GM23338 (cell line): ENCODE data around the gene IL18BP. TPM values are rescaled to one million over a fixed set of nuclear protein-coding genes. Genes with fewer than 3 reads are reported as not detected.

ENCODE experiments used
- ATAC-seq: fragments of 200-7000 bp; cut with Tn5 transposase; 3 replicates; pipeline ENCODE4 v1.9.1; 2020
- DNase-seq: peaks from one replicate; pipeline ENCODE4 v3.0.0-alpha.2; 2015; ENCODE audit warnings: low spot score
- H2AFZ ChIP-seq: fragments of 200-600 bp; sonication (generic); 2 replicates; pipeline ENCODE4 v1.8.0; 2016; ENCODE audit warnings: antibody characterized with exemption, mild to moderate bottlenecking, moderate library complexity
- H3F3A ChIP-seq: fragments of 200-600 bp; sonication (generic); replicated peaks from 2 replicates; pipeline ENCODE4 v1.8.0; 2017; ENCODE audit warnings: antibody characterized with exemption, mixed run types, low read depth
- H3K27ac ChIP-seq: fragments of 200-600 bp; sonication (generic); 2 replicates; pipeline ENCODE4 v1.6.1; 2016; ENCODE audit warnings: low read depth
- H3K27me3 ChIP-seq: fragments of 200-600 bp; sonication (generic); 2 replicates; pipeline ENCODE4 v1.8.0; 2016; ENCODE audit warnings: mild to moderate bottlenecking, mixed run types, moderate library complexity; ENCODE audit not compliant: insufficient read depth
- H3K36me3 ChIP-seq: fragments of 200-600 bp; sonication (generic); 2 replicates; pipeline ENCODE4 v1.8.0; 2016; ENCODE audit warnings: mild to moderate bottlenecking; ENCODE audit not compliant: insufficient read depth
- H3K4me1 ChIP-seq: fragments of 200-600 bp; sonication (generic); 2 replicates; pipeline ENCODE4 v1.8.0; 2016; ENCODE audit warnings: mild to moderate bottlenecking, moderate library complexity; ENCODE audit not compliant: insufficient read depth
- H3K4me2 ChIP-seq: fragments of 200-600 bp; sonication (generic); 2 replicates; pipeline ENCODE4 v1.7.1; 2017; ENCODE audit warnings: mixed run types
- H3K4me3 ChIP-seq: fragments of 200-600 bp; sonication (generic); 2 replicates; pipeline ENCODE4 v1.6.1; 2016; ENCODE audit warnings: mixed run types
- H3K79me2 ChIP-seq: fragments of 200-600 bp; sonication (generic); replicated peaks from 2 replicates; pipeline ENCODE4 v1.8.0; 2017; ENCODE audit warnings: mild to moderate bottlenecking; ENCODE audit not compliant: insufficient read depth
- H3K9me2 ChIP-seq: fragments of 200-600 bp; sonication (generic); 2 replicates; pipeline ENCODE4 v1.8.0; 2017; ENCODE audit not compliant: insufficient read depth
- H4K20me1 ChIP-seq: fragments of 200-600 bp; sonication (generic); replicated peaks from 2 replicates; pipeline ENCODE4 v1.8.0; 2017; ENCODE audit warnings: mild to moderate bottlenecking; ENCODE audit not compliant: insufficient read depth
- H3K27ac Mint-ChIP-seq: 2 replicates; pipeline ENCODE4 v1.8.0; 2020; ENCODE audit warnings: inconsistent platforms, mild to moderate bottlenecking, moderate library complexity, mixed read lengths
- H3K27me3 Mint-ChIP-seq: 3 replicates; pipeline ENCODE4 v1.8.0; 2022; ENCODE audit warnings: low read depth, mild to moderate bottlenecking, moderate library complexity, mixed read lengths, inconsistent platforms; ENCODE audit not compliant: insufficient read depth, poor library complexity
- H3K36me3 Mint-ChIP-seq: 3 replicates; pipeline ENCODE4 v1.8.0; 2021; ENCODE audit warnings: low read depth, mild to moderate bottlenecking, inconsistent platforms, moderate library complexity, mixed read lengths
- H3K4me1 Mint-ChIP-seq: 3 replicates; pipeline ENCODE4 v1.8.0; 2020; ENCODE audit warnings: mild to moderate bottlenecking, inconsistent platforms, mixed read lengths
- H3K4me3 Mint-ChIP-seq: 3 replicates; pipeline ENCODE4 v1.8.0; 2021; ENCODE audit warnings: moderate library complexity, mild to moderate bottlenecking, inconsistent platforms, mixed read lengths
- H3K9me3 Mint-ChIP-seq: 3 replicates; pipeline ENCODE4 v1.8.0; 2020; ENCODE audit warnings: moderate library complexity, mild to moderate bottlenecking, inconsistent platforms, mixed read lengths
- CREB1 ChIP-seq: fragments of 250-450 bp; sonication (Bioruptor Pico); IDR thresholded peaks from 2 replicates; pipeline ENCODE4 v1.5.0; 2020; ENCODE audit warnings: low read depth, mild to moderate bottlenecking, moderate library complexity
- EZH2 ChIP-seq: fragments of 200-600 bp; sonication (generic); IDR thresholded peaks from one replicate; pipeline ENCODE4 v1.8.0; 2017; ENCODE audit warnings: antibody characterized with exemption, mild to moderate bottlenecking, low read depth; ENCODE audit not compliant: unreplicated experiment
- EZH2phosphoT487 ChIP-seq: fragments of 200-600 bp; sonication (generic); IDR thresholded peaks from one replicate; pipeline ENCODE4 v1.8.1; 2018; ENCODE audit warnings: antibody characterized with exemption; ENCODE audit not compliant: unreplicated experiment
- JUNB ChIP-seq: IDR thresholded peaks from one replicate; pipeline ENCODE4 v1.6.1; 2016; ENCODE audit warnings: antibody characterized with exemption; ENCODE audit not compliant: unreplicated experiment
- NANOG ChIP-seq: IDR thresholded peaks from 2 replicates; pipeline ENCODE4 v1.6.1; 2016; ENCODE audit warnings: antibody characterized with exemption, borderline replicate concordance
- STAT1 ChIP-seq: IDR thresholded peaks from one replicate; pipeline ENCODE4 v1.6.1; 2016; ENCODE audit warnings: antibody characterized with exemption; ENCODE audit not compliant: unreplicated experiment
- ZNF114 ChIP-seq: fragments of 250-450 bp; sonication (Bioruptor Pico); IDR thresholded peaks from 2 replicates; pipeline ENCODE4 v1.5.0; 2020; ENCODE audit warnings: mild to moderate bottlenecking, moderate library complexity
- ZNF331 ChIP-seq: fragments of 250-450 bp; sonication (Bioruptor Pico); IDR thresholded peaks from 2 replicates; pipeline ENCODE4 v1.5.0; 2020; ENCODE audit warnings: low read depth, mild to moderate bottlenecking, moderate library complexity
- polyA plus RNA-seq: library from polyadenylated mRNA; unstranded; fragments of >200 nt; fragmentation: Nextera tagmentation; extraction: Ambion mirVana; gene quantifications from 2 replicates; pipeline ENCODE4 v1.2.1, GENCODE V29; 2016
- total RNA-seq: library from RNA; depleted of rRNA; stranded (reverse); fragments of >200 nt; shearing (Covaris generic); gene quantifications from 2 replicates; pipeline ENCODE4 v1.2.3, GENCODE V29; 2014
- TF ChIP-seq, protein P1 (sequence below): IDR thresholded peaks from one replicate; pipeline ENCODE4 v1.6.1; 2018; ENCODE audit warnings: antibody characterized with exemption; ENCODE audit not compliant: unreplicated experiment
- TF ChIP-seq, protein P2 (sequence below): IDR thresholded peaks from 2 replicates; pipeline ENCODE4 v1.6.1; 2016; ENCODE audit warnings: antibody characterized with exemption
- TF ChIP-seq, protein P3 (sequence below), 2 experiments: fragments of 200-600 bp in 1 of 2; sonication (generic) in 1 of 2; conservative IDR thresholded peaks; 2 replicates each; pipeline versions ENCODE4 v1.5.1 to v1.6.1; 2016 to 2017; ENCODE audit warnings: antibody characterized with exemption in 2 of 2, low read depth in 2 of 2, mild to moderate bottlenecking in 2 of 2, moderate library complexity in 1 of 2

The IL18BP gene
- total and polyA plus RNA-seq, 2 experiments from 2014 or later = 3.8 to 11.2 TPM

DNA sequence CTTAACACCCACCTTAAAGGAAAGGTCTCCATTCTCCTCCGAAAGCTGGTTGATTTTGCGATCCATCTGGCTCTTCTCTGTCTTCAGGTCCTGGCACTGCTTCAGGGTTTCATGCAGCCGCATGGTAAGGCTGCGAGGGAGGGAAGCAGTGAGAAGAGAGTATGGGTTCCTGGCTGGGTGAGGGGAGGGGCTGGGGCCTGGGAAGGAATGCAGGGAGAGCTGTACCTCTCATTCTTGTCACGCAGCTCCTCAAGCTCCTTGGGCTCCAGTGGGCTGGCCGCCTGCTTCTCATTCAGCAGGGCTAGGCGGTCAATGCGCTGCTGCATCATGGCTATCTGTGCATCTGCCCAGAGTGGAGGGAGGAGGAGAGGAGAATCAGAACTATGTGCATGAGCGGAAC lies 19.5 kb downstream of the IL18BP start (continued):
- TF ChIP-seq ZNF114 (CRISPR knock-in tag) (no peak), ZNF331 (CRISPR knock-in tag) (no peak), CREB1 (CRISPR knock-in tag) (no peak), NANOG (no peak)
- TF ChIP-seq, protein P1, sequence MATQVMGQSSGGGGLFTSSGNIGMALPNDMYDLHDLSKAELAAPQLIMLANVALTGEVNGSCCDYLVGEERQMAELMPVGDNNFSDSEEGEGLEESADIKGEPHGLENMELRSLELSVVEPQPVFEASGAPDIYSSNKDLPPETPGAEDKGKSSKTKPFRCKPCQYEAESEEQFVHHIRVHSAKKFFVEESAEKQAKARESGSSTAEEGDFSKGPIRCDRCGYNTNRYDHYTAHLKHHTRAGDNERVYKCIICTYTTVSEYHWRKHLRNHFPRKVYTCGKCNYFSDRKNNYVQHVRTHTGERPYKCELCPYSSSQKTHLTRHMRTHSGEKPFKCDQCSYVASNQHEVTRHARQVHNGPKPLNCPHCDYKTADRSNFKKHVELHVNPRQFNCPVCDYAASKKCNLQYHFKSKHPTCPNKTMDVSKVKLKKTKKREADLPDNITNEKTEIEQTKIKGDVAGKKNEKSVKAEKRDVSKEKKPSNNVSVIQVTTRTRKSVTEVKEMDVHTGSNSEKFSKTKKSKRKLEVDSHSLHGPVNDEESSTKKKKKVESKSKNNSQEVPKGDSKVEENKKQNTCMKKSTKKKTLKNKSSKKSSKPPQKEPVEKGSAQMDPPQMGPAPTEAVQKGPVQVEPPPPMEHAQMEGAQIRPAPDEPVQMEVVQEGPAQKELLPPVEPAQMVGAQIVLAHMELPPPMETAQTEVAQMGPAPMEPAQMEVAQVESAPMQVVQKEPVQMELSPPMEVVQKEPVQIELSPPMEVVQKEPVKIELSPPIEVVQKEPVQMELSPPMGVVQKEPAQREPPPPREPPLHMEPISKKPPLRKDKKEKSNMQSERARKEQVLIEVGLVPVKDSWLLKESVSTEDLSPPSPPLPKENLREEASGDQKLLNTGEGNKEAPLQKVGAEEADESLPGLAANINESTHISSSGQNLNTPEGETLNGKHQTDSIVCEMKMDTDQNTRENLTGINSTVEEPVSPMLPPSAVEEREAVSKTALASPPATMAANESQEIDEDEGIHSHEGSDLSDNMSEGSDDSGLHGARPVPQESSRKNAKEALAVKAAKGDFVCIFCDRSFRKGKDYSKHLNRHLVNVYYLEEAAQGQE = no peak

DNA sequence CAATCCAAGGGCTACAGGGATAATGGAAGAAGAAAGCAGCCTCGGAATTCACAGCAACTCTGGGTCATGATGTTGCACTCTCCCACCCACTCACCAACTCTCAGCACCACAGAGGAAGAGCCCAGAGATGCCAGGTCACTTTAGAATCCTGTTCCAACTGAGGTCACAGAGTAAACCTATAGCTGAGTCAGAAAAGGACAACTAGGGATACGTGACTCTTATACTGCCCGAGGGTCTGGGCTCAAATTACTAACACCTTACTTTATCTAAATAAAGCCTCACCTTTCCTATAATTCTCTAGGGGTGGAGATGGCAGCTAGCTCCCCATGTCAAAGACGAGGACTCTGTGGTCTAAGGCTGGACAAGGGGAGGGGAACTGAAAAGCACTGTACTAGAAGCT lies 24.6 kb downstream of the IL18BP start:
- peaks cover 4% of the 10 kb centered on the region for H3K4me1 Mint-ChIP-seq
- H3K27me3 Mint-ChIP-seq = peaks cover 6% of the 10 kb centered on the region
- no peak for DNase-seq
- H3K4me3 ChIP-seq = no peak overlapping the region
- peaks cover 67% of the 10 kb centered on the region for H3K36me3 Mint-ChIP-seq
- no peak overlapping the region for H3K4me3 Mint-ChIP-seq
- peaks cover 11% of the 10 kb centered on the region for H4K20me1 ChIP-seq
- no peaks in the 10 kb centered on the region for H3K9me2 ChIP-seq
- no peak overlapping the region for H3K27ac ChIP-seq
- no peak for ATAC-seq
- no peak overlapping the region for H3K27ac Mint-ChIP-seq
- H2AFZ ChIP-seq = no peak overlapping the region
- H3K9me3 Mint-ChIP-seq = no peaks in the 10 kb centered on the region
- no peaks in the 10 kb centered on the region for H3K27me3 ChIP-seq
- TF ChIP-seq JUNB (no peak), EZH2 (no peak), EZH2phosphoT487 (no peak), ZNF331 (CRISPR knock-in tag) (no peak), NANOG (no peak), CREB1 (CRISPR knock-in tag) (no peak), STAT1 (no peak), ZNF114 (CRISPR knock-in tag) (no peak)
- TF ChIP-seq, protein P1 = no peak
- TF ChIP-seq, protein P2, sequence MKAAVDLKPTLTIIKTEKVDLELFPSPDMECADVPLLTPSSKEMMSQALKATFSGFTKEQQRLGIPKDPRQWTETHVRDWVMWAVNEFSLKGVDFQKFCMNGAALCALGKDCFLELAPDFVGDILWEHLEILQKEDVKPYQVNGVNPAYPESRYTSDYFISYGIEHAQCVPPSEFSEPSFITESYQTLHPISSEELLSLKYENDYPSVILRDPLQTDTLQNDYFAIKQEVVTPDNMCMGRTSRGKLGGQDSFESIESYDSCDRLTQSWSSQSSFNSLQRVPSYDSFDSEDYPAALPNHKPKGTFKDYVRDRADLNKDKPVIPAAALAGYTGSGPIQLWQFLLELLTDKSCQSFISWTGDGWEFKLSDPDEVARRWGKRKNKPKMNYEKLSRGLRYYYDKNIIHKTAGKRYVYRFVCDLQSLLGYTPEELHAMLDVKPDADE = no peak
- TF ChIP-seq, protein P3, sequence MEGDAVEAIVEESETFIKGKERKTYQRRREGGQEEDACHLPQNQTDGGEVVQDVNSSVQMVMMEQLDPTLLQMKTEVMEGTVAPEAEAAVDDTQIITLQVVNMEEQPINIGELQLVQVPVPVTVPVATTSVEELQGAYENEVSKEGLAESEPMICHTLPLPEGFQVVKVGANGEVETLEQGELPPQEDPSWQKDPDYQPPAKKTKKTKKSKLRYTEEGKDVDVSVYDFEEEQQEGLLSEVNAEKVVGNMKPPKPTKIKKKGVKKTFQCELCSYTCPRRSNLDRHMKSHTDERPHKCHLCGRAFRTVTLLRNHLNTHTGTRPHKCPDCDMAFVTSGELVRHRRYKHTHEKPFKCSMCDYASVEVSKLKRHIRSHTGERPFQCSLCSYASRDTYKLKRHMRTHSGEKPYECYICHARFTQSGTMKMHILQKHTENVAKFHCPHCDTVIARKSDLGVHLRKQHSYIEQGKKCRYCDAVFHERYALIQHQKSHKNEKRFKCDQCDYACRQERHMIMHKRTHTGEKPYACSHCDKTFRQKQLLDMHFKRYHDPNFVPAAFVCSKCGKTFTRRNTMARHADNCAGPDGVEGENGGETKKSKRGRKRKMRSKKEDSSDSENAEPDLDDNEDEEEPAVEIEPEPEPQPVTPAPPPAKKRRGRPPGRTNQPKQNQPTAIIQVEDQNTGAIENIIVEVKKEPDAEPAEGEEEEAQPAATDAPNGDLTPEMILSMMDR (conservative IDR thresholded peaks at IDR 0.05; ENCODE audit: low read depth in 2 of 2) = no peak
- H3K4me1 ChIP-seq = no peaks in the 10 kb centered on the region
- H3K79me2 ChIP-seq = no peaks in the 10 kb centered on the region
- no peak overlapping the region for H3K4me2 ChIP-seq
- H3F3A ChIP-seq = peaks cover 4% of the 10 kb centered on the region; the same call in 1 of the 2 replicates
- peaks cover 41% of the 10 kb centered on the region for H3K36me3 ChIP-seq
